Stimulated activated CD4-positive, alpha-beta T cell treated with anti-CD3 and anti-CD28 coated beads, Interleukin-4, amount 100 ng/mL, for 24 hours (primary cell): Measurements from ENCODE around the gene BACH2.
"Not testable (repeated sequence)": the region's sequence is repeated elsewhere in the genome, so short reads cannot be mapped to it uniquely, and the experiment has no call there.

ENCODE experiments used
- DNase-seq: peaks from one replicate; pipeline ENCODE4 v3.0.0-alpha.2; 2020

BACH2 gene

GRCh38 chr6:89984926-89985750, 311.5 kb downstream of the BACH2 start:
- no peak for DNase-seq

GRCh38 chr6:89980353-89980752, 316.3 kb downstream of the BACH2 start:
- no peak for DNase-seq

DNA sequence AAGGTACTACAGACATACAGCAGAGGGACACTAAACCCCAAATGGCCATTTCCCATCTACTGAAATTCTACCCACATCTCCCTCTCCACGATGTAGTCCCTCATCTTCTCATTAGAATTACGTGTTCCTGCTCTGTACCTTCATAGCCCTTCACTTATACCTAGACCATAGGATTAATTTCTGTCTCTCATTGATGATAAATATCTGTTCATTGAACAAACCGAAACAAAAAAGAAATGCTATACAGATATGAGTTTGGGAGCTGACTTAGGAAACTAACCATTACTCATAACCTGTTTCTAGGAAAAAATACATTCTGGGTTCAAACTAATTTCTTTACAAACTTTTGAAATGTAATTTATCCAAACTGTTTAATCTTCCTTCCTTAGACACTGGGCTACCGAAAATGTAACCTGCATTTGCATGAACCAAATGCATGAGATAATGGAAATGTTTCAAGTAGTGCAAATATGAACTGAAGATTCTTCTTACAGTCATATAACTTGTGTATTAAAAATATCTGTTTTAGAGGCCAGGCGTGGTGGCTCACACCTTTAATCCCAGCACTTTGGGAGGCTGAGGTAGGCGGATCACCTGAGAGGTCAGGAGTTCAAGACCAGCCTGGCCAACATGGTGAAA, 317.0 kb downstream of the BACH2 start:
- no peak for DNase-seq

DNA sequence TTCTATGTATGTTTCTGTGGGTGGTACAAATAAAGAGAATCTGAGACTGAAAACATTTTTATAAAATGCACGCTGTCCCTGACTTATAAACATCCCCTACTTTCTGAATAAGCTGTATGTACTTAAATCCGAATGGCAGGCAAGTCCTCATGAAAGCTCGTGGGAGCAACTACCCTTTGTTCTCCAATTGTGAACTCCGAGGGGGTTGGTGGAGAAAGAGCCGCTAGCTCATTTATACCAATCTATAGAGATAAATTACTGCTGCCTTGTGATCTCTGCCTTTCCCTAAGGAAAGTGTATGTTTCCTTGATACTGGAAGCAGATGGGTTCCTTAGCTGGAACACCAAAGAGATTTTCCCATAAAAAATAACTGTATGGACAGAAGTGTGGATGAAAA, 317.9 kb downstream of the BACH2 start:
- no peak for DNase-seq

- no peak for DNase-seq
These were observed 318.6 kb downstream of the BACH2 start for GRCh38 chr6:89977808-89978748.

- no peak for DNase-seq
These were observed 320.0 kb downstream of the BACH2 start for GRCh38 chr6:89976694-89977020.

GRCh38 chr6:89975991-89976693, 320.5 kb downstream of the BACH2 start:
- DNase-seq = no peak

- DNase-seq = no peak
These were observed 321.3 kb downstream of the BACH2 start for GRCh38 chr6:89975366-89975765.

DNA sequence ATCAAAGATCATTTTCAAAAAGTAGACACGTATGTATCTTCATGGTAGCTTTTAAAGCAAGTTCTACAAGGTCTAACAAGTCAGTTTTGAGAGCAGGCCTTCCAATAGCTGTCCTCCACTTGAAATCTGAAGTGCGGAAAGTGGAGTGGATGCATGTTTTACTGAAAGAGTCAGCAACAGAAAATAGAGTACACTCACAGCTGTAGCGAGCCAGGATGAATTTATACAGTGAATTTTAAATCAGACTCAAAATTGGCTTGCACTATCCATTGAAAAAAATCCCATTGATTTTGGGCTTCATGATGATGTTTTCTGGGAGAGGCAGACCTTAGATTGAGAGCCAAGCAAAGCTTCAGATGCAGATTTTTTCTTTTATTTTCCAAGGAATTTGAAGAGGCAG, 321.8 kb downstream of the BACH2 start:
- no peak for DNase-seq

- DNase-seq = no peak
These were observed 324.6 kb downstream of the BACH2 start for GRCh38 chr6:89972025-89972381.

DNA sequence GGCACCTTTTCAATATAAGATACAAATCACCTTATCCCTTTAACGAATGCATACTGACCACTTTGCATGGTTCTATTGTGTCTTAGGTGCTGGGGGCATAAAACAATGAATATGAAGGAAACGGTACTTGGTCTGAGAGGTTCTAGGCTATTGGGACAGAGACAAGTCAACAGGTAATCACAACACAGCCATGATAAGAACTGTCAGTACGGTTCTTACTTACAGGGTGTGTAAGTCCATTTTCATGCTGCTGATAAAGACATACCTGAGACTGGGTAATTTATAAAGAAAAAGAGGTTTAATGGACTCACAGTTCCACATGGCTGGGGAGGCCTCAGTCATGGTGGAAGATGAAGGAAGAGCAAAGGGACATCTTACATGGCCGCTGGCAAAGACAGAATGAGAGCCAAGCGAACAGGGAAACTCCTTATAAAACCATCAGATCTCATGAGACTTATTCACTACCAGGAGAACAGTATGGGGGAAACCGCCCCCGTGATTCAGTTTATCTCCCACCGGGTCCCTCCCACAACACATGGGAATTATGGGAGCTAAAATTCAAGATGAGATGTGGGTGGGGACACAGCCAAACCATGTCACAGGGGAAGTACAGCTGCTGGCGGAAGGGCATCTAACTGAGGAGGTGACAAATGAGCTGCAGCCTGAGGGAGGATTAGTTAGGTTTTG, 325.2 kb downstream of the BACH2 start:
- not testable (repeated sequence) for DNase-seq

GRCh38 chr6:89970609-89971337, 325.9 kb downstream of the BACH2 start:
- no peak for DNase-seq

- no peak for DNase-seq
These were observed 326.6 kb downstream of the BACH2 start for GRCh38 chr6:89970072-89970471.

GRCh38 chr6:89966913-89967312, 329.7 kb downstream of the BACH2 start:
- DNase-seq = no peak

GRCh38 chr6:89966228-89966544, 330.5 kb downstream of the BACH2 start:
- no peak for DNase-seq

DNA sequence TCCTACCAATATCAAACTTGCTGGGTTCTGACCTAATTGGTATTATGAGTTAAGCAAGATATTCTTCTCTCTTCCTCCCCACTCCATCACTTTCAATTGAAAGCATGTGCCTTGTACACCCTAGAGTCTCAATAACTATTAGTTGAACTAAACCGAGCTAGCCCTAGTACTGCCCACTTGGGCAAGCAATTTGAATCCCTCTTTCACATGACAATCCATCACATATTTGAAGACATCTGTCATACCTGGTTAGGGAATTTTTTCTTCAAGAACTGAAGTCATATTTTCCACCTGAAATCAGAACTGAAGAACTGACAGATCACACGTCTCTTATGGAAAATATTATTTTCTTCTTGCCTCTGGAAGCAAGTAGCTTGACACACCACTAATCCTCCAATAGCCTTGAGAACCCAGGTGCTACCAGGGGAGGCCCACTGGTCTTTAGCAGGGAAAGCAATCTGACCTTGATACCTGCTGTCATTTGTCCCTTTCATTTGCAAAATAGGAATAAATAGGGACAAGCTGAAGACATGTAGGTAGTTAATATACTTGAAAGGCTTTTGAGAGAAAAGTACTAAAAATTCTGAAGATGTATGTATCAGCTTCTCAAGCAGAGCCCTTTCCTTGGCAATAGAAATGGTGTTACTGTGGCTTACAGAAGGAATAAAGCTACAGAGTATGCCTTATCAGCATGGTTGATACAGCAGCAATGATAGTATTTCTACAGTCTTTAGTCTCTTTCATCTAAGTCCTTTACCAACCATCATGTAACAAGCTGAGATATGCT, 331.0 kb downstream of the BACH2 start:
- no peak for DNase-seq

GRCh38 chr6:89963391-89963790, 333.3 kb downstream of the BACH2 start:
- no peak for DNase-seq

GRCh38 chr6:89961481-89961880, 335.2 kb downstream of the BACH2 start:
- peak; percentile 33 for DNase-seq

GRCh38 chr6:89959883-89960282, 336.8 kb downstream of the BACH2 start:
- DNase-seq = no peak

- peak; percentile 53 for DNase-seq
These were observed 340.5 kb downstream of the BACH2 start for GRCh38 chr6:89956182-89956581.

GRCh38 chr6:89955364-89955763, 341.3 kb downstream of the BACH2 start:
- no peak for DNase-seq
